Measurements from ENCODE around the gene ENTPD8. TPM values are rescaled to one million over a fixed set of nuclear protein-coding genes. Genes with fewer than 3 reads are reported as not detected.

ENTPD8 gene
- total and polyA plus RNA-seq, 2 donors (not counting 3 experiments of a cell fraction or from before 2014, with no cell fraction given): 0.44 to 0.51 TPM

DNA sequence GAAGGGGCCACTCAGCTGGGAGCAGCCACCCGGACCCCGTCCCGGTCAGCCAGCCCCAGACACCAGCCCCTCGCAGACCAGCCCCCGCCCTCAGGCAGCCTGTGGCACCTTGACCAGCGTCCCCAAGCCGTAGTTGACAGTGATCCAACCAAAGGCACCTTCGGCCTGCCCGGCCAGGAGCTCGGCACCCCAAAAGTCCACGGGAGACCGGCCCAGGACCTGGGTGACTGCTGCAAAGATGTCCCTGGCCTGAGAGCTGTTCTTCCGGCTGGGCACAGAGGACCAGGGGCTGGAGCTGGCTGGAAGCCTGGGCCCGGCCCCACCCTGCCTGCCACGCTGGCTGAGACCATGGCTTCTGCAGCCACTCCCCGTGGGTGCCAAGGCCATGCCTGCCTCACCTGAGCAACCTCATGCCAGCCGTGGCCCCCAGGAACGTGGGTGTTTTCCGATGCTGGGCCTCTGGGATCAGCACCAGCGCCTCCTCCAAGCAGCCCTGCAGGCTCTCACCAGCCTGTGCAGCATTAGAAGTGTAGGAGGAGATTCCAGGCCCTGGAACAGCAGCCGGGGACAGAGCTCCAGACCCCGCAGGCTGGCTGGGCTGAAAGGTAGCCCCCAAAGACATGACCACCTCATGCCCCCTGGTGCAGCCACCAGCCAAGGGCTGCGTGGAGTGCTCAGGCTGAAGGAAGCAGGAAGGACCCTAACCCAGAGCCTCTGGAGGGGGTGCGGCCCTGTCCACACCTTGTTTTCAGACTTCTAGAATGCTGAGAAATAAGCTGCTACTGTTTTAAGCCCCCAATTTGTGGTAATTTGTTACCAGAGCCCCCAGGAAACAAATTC is 4.2 kb downstream of the ENTPD8 start:
- no peaks in the 10 kb centered on the region for H3K36me3 ChIP-seq (ENCODE audit: control insufficient read depth in 2 of 2, extremely low read depth in 1 of 2, insufficient read depth in 2 of 2, low read length in 2 of 2)
- intact Hi-C loops (cut with micrococcal nuclease) (no loop called here), dilution Hi-C loops (cut with MboI; ENCODE audit: extremely low pct_ligation_motif_present, low sequenced_read_pairs) (no loop called here)
- no peaks in the 10 kb centered on the region for H3K27me3 ChIP-seq (ENCODE audit: control insufficient read depth in 2 of 2, insufficient read depth in 2 of 2, low read length in 2 of 2)
- BruUV-seq (replicated peaks): no TSS peak
- no peak for TF ChIP-seq JUN (IDR thresholded peaks at IDR 0.05; ENCODE audit: borderline replicate concordance, insufficient read depth, insufficient read length, low read depth)
- TF ChIP-seq MYC (IDR thresholded peaks at IDR 0.05; ENCODE audit: low read depth, low read length): no peak
- TF ChIP-seq GATA2 (IDR thresholded peaks at IDR 0.05; ENCODE audit: insufficient read depth, insufficient read length, low read depth, low read length): no peak
- TF ChIP-seq FOS (IDR thresholded peaks at IDR 0.05; ENCODE audit: borderline replicate concordance, insufficient read depth, low read length): no peak
- TF ChIP-seq, protein P1, sequence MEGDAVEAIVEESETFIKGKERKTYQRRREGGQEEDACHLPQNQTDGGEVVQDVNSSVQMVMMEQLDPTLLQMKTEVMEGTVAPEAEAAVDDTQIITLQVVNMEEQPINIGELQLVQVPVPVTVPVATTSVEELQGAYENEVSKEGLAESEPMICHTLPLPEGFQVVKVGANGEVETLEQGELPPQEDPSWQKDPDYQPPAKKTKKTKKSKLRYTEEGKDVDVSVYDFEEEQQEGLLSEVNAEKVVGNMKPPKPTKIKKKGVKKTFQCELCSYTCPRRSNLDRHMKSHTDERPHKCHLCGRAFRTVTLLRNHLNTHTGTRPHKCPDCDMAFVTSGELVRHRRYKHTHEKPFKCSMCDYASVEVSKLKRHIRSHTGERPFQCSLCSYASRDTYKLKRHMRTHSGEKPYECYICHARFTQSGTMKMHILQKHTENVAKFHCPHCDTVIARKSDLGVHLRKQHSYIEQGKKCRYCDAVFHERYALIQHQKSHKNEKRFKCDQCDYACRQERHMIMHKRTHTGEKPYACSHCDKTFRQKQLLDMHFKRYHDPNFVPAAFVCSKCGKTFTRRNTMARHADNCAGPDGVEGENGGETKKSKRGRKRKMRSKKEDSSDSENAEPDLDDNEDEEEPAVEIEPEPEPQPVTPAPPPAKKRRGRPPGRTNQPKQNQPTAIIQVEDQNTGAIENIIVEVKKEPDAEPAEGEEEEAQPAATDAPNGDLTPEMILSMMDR (IDR thresholded peaks at IDR 0.05; ENCODE audit: extremely low read depth in 1 of 2, insufficient read depth in 1 of 2, low read depth in 1 of 2, low read length in 2 of 2): no peak
- no peak for TF ChIP-seq POLR2A (IDR thresholded peaks at IDR 0.05; ENCODE audit: low read depth, low read length)
- TF ChIP-seq, protein P2, sequence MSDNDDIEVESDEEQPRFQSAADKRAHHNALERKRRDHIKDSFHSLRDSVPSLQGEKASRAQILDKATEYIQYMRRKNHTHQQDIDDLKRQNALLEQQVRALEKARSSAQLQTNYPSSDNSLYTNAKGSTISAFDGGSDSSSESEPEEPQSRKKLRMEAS (IDR thresholded peaks at IDR 0.05; ENCODE audit: insufficient read depth, insufficient read length): no peak
- TF ChIP-seq EZH2 (IDR thresholded peaks at IDR 0.05; ENCODE audit: borderline replicate concordance, low read depth, low read length, severe bottlenecking): no peak
- no peak for TF ChIP-seq POLR2AphosphoS5 (IDR thresholded peaks at IDR 0.05; ENCODE audit: insufficient read depth, low read depth, low read length)
- CTCF ChIA-PET: interaction anchor here (1.2 to 1.6 kb wide), 4 partner anchors 13 to 140 kb away, joined by 3 to 11 read pairs (median 4); partner anchors contain the start of genes EXD3, NOXA1 and NRARP
- H3K79me2 ChIP-seq (ENCODE audit: control insufficient read depth, insufficient read depth, low read length): no peaks in the 10 kb centered on the region
- H3K9ac ChIP-seq (replicated peaks; ENCODE audit: extremely low read depth, insufficient read depth, low read length): no peak overlapping the region
- no peak overlapping the region for H3K27ac ChIP-seq (ENCODE audit: insufficient read depth, low read depth, low read length)
- H4K20me1 ChIP-seq (replicated peaks; ENCODE audit: control insufficient read depth, extremely low read depth, insufficient read depth, low read length): no peaks in the 10 kb centered on the region
- no peaks in the 10 kb centered on the region for H3K9me3 ChIP-seq (replicated peaks; ENCODE audit: control insufficient read depth, insufficient read depth, low read length)
- no peaks in the 10 kb centered on the region for H3K9me1 ChIP-seq (replicated peaks; ENCODE audit: control insufficient read depth, extremely low read depth, insufficient read depth, low read length)
- no peak overlapping the region for H2AFZ ChIP-seq (ENCODE audit: low read depth, low read length)
- no peak overlapping the region for H3K4me2 ChIP-seq (ENCODE audit: insufficient read depth, low read length)
- no peaks in the 10 kb centered on the region for H3K4me1 ChIP-seq (ENCODE audit: control insufficient read depth, extremely low read depth, insufficient read depth, low read length)
- DNase-seq (ENCODE audit: low read depth, low spot score) (no peak), FAIRE-seq (no peak)
- POLR2A ChIA-PET: no interaction called here
- no peak overlapping the region for H3K4me3 ChIP-seq (replicated peaks in 1 of 3; ENCODE audit: insufficient read depth in 1 of 3, low read depth in 1 of 3, low read length in 3 of 3)

Measured in endothelial cell of umbilical vein (primary cell).